HG03520 (cell line): ENCODE data around the gene FITM2.
"Not testable (repeated sequence)": the region's sequence is repeated elsewhere in the genome, so short reads cannot be mapped to it uniquely, and the experiment has no call there.

Source experiments
- ATAC-seq: cut with Tn5 transposase; IDR thresholded peaks from one replicate; pipeline ENCODE4 v1.9.1; 2021; ENCODE audit warnings: mild to moderate bottlenecking, moderate library complexity; ENCODE audit not compliant: unreplicated experiment

Gene FITM2

GRCh38 chr20:44334306-44334705 is 23.3 kb upstream of the FITM2 start:
- ATAC-seq: no peak

- ATAC-seq: no peak
Observed at GRCh38 chr20:44331201-44331600, 20.2 kb upstream of the FITM2 start.

- no peak for ATAC-seq
Observed at GRCh38 chr20:44328428-44328827, 17.4 kb upstream of the FITM2 start.

GRCh38 chr20:44327748-44328147 is 16.7 kb upstream of the FITM2 start:
- not testable (repeated sequence) for ATAC-seq

- ATAC-seq: no peak
Observed at GRCh38 chr20:44326391-44327159, 15.6 kb upstream of the FITM2 start.

- no peak for ATAC-seq
Observed at GRCh38 chr20:44324343-44324742, 13.3 kb upstream of the FITM2 start.

- no peak for ATAC-seq
Observed at GRCh38 chr20:44319839-44320422, 8.9 kb upstream of the FITM2 start.

- no peak for ATAC-seq
Observed at GRCh38 chr20:44314870-44315269, 3.9 kb upstream of the FITM2 start.

GRCh38 chr20:44309763-44310663 is 989 bp downstream of the FITM2 start:
- no peak for ATAC-seq

- no peak for ATAC-seq
Observed at GRCh38 chr20:44306927-44307326, 4.1 kb downstream of the FITM2 start.

GRCh38 chr20:44304383-44304782 is 6.6 kb downstream of the FITM2 start:
- no peak for ATAC-seq

- ATAC-seq: no peak
Observed at GRCh38 chr20:44302736-44303135, 8.3 kb downstream of the FITM2 start.

GRCh38 chr20:44302026-44302669 is 8.9 kb downstream of the FITM2 start:
- ATAC-seq: no peak

- ATAC-seq: no peak
Observed at GRCh38 chr20:44301285-44301684, 9.7 kb downstream of the FITM2 start.

- ATAC-seq: not testable (repeated sequence)
Observed at GRCh38 chr20:44299011-44299535, 11.9 kb downstream of the FITM2 start.

GRCh38 chr20:44297721-44298120 is 13.3 kb downstream of the FITM2 start:
- no peak for ATAC-seq

GRCh38 chr20:44296011-44296410 is 15.0 kb downstream of the FITM2 start:
- ATAC-seq: no peak

- no peak for ATAC-seq
Observed at GRCh38 chr20:44291754-44292153, 19.2 kb downstream of the FITM2 start.

- ATAC-seq: no peak
Observed at GRCh38 chr20:44288252-44288651, 22.8 kb downstream of the FITM2 start.

- no peak for ATAC-seq
Observed at GRCh38 chr20:44287272-44288097, 23.5 kb downstream of the FITM2 start.
